DMS 273 treated with DMSO at 0.1 percent for 48 hours (cell line): Measurements from ENCODE around the gene QRFP.

Experiments used
- DNase-seq: peaks from one replicate; lab custom pipeline; 2025; lab: John Stamatoyannopoulos, UW

Gene QRFP

GRCh38 chr9:130890870-130891687, 5.5 kb downstream of the QRFP start:
- DNase-seq = no peak

- no peak for DNase-seq
Measured at GRCh38 chr9:130890124-130890523, 6.5 kb downstream of the QRFP start.

GRCh38 chr9:130888146-130888885, 8.3 kb downstream of the QRFP start:
- no peak for DNase-seq

GRCh38 chr9:130887494-130888144, 9.0 kb downstream of the QRFP start:
- no peak for DNase-seq

GRCh38 chr9:130886981-130887380, 9.6 kb downstream of the QRFP start:
- no peak for DNase-seq

- no peak for DNase-seq
Measured at GRCh38 chr9:130885484-130886375, 10.9 kb downstream of the QRFP start.

GRCh38 chr9:130884542-130885483, 11.8 kb downstream of the QRFP start:
- no peak for DNase-seq

- DNase-seq = no peak
Measured at GRCh38 chr9:130884111-130884531, 12.5 kb downstream of the QRFP start.

GRCh38 chr9:130883479-130883878, 13.1 kb downstream of the QRFP start:
- no peak for DNase-seq

- no peak for DNase-seq
Measured at GRCh38 chr9:130882696-130883225, 13.9 kb downstream of the QRFP start.

GRCh38 chr9:130881516-130881915, 15.1 kb downstream of the QRFP start:
- DNase-seq = no peak

GRCh38 chr9:130880599-130881220, 15.9 kb downstream of the QRFP start:
- no peak for DNase-seq

GRCh38 chr9:130879863-130880411, 16.7 kb downstream of the QRFP start:
- no peak for DNase-seq

- no peak for DNase-seq
Measured at GRCh38 chr9:130878295-130878694, 18.3 kb downstream of the QRFP start.

- DNase-seq = no peak
Measured at GRCh38 chr9:130877300-130877699, 19.3 kb downstream of the QRFP start.

- no peak for DNase-seq
Measured at GRCh38 chr9:130874783-130875182, 21.8 kb downstream of the QRFP start.

GRCh38 chr9:130873966-130874365, 22.6 kb downstream of the QRFP start:
- DNase-seq = no peak

- no peak for DNase-seq
Measured at GRCh38 chr9:130872912-130873503, 23.6 kb downstream of the QRFP start.

- no peak for DNase-seq
Measured at GRCh38 chr9:130872508-130872907, 24.1 kb downstream of the QRFP start.
